ENCODE results near the gene ASZ1. TPM values are rescaled to one million over a fixed set of nuclear protein-coding genes. Genes with fewer than 3 reads are reported as not detected.

Gene ASZ1
- total and polyA plus RNA-seq, 7 donors: not detected

- Histone ChIP-seq H3K9me3 (no peaks in the 10 kb centered on the region), H3K27me3 (peaks cover 18 to 39% (median 26%) of the 10 kb centered on the region in 3 donors), H3K36me3 (no peaks in the 10 kb centered on the region), H3K4me1 (peaks cover 0 to 24% (median 21%) of the 10 kb centered on the region in 4 donors), H3K4me3 (peak within 1 kb of the TSS; percentile 19 to 46 (median 40)), H3K27ac (no peak within 1 kb of the TSS)
- no peak for DNase-seq
- intact Hi-C loops (cut with DNase I): no loop called here
- TF ChIP-seq EP300 (IDR thresholded peaks at IDR 0.05): no peak
- 2 to 6% methylated on average over 60 of the region's 60 CpGs for WGBS, 2 donors
Measured at GRCh38 chr7:117322741-117323304, 104.5 kb downstream of the ASZ1 start, which contains the start of gene WNT2. TSS of gene WNT2 (minus strand) at chr7:117323058. CDS start at chr7:117322989, 69 bp downstream.

- Histone ChIP-seq H3K4me1 (peaks cover 0 to 24% (median 21%) of the 10 kb centered on the region in 4 donors), H3K9me3 (no peaks in the 10 kb centered on the region), H3K27ac (no peak overlapping the region), H3K4me3 (no peak overlapping the region), H3K27me3 (peaks cover 18 to 39% (median 26%) of the 10 kb centered on the region in 3 donors), H3K36me3 (no peaks in the 10 kb centered on the region)
- WGBS, 2 donors: 85 to 91% methylated on average over 10 of the region's 10 CpGs
- TF ChIP-seq, protein P1, sequence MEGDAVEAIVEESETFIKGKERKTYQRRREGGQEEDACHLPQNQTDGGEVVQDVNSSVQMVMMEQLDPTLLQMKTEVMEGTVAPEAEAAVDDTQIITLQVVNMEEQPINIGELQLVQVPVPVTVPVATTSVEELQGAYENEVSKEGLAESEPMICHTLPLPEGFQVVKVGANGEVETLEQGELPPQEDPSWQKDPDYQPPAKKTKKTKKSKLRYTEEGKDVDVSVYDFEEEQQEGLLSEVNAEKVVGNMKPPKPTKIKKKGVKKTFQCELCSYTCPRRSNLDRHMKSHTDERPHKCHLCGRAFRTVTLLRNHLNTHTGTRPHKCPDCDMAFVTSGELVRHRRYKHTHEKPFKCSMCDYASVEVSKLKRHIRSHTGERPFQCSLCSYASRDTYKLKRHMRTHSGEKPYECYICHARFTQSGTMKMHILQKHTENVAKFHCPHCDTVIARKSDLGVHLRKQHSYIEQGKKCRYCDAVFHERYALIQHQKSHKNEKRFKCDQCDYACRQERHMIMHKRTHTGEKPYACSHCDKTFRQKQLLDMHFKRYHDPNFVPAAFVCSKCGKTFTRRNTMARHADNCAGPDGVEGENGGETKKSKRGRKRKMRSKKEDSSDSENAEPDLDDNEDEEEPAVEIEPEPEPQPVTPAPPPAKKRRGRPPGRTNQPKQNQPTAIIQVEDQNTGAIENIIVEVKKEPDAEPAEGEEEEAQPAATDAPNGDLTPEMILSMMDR (IDR thresholded peaks at IDR 0.05): no peak
- intact Hi-C loops (cut with DNase I): no loop called here
- no peak for DNase-seq
Measured at GRCh38 chr7:117320523-117320922, 106.8 kb downstream of the ASZ1 start.

GRCh38 chr7:117319181-117319580, 108.1 kb downstream of the ASZ1 start:
- peaks cover 0 to 18% (median 18%) of the 10 kb centered on the region in 4 donors for H3K4me1 ChIP-seq
- intact Hi-C loops (cut with DNase I): no loop called here
- WGBS, 2 donors: 89% methylated on average over 3 of the region's 3 CpGs
- no peak for DNase-seq
- no peaks in the 10 kb centered on the region for H3K9me3 ChIP-seq
- peaks cover 11 to 31% (median 26%) of the 10 kb centered on the region in 3 donors for H3K27me3 ChIP-seq
- TF ChIP-seq EP300 (IDR thresholded peaks at IDR 0.05) (no peak), POLR2A (IDR thresholded peaks at IDR 0.05) (no peak), POLR2AphosphoS5 (IDR thresholded peaks at IDR 0.05) (no peak)
- TF ChIP-seq, protein P1 (IDR thresholded peaks at IDR 0.05): no peak
- H3K36me3 ChIP-seq: no peaks in the 10 kb centered on the region
- no peak overlapping the region for H3K4me3 ChIP-seq
- no peak overlapping the region for H3K27ac ChIP-seq

- TF ChIP-seq POLR2AphosphoS5 (IDR thresholded peaks at IDR 0.05): no peak
- no peaks in the 10 kb centered on the region for H3K9me3 ChIP-seq
Measured at GRCh38 chr7:117313582-117313981, 113.7 kb downstream of the ASZ1 start.

More at GRCh38 chr7:117313582-117313981, 113.7 kb downstream of the ASZ1 start:
- Histone ChIP-seq H3K36me3 (no peaks in the 10 kb centered on the region), H3K4me1 (no peaks in the 10 kb centered on the region), H3K27ac (no peak overlapping the region), H3K4me3 (no peak overlapping the region), H3K27me3 (no peaks in the 10 kb centered on the region)
- DNase-seq: no peak
- intact Hi-C loops (cut with DNase I): no loop called here

Other genes with a start within 250 kb of the ASZ1 start
- gene WNT2, start 104.4 kb downstream of the ASZ1 start, total RNA-seq: 1 to 10 TPM in 1 of 4 donors, under 1 TPM in 2, not detected in 1; under 0.01 to 2.8 (median 0.27) TPM
- under 1 TPM in 1 of 3 donors, not detected in 2; 0.04 TPM for gene WNT2, start 104.4 kb downstream of the ASZ1 start, polyA plus RNA-seq
- 1 to 10 TPM in 1 of 4 donors, under 1 TPM in 2, not detected in 1; under 0.01 to 1.1 (median 0.33) TPM for gene CFTR, start 52.5 kb upstream of the ASZ1 start, total RNA-seq
- gene CFTR, start 52.5 kb upstream of the ASZ1 start, polyA plus RNA-seq: 10 to 100 TPM in 2 of 3 donors, 1 to 10 TPM in 1; 5.8 to 39.9 (median 13.2) TPM

Measured in sigmoid colon (tissue), 7 donors.